Panc1 (cell line): ENCODE measurements around the gene EIF4E2. TPM values are rescaled to one million over a fixed set of nuclear protein-coding genes. Genes with fewer than 3 reads are reported as not detected.

Experiments
- ATAC-seq: fragments of 200-7000 bp; cut with Tn5 transposase; 2 replicates; pipeline ENCODE4 v1.9.1; 2020; ENCODE audit warnings: mild to moderate bottlenecking, moderate library complexity
- BruUV-seq: library from RNA; stranded (reverse); fragments of 400-500 nt; replicated peaks from 2 replicates; lab custom pipeline; 2021; lab: Mats Ljungman, UMichigan
- CTCF ChIA-PET: fragments of 300-600 bp; sonication (Branson Sonifier 250); formaldehyde crosslinking; loops from one replicate; lab custom pipeline; 2022; ENCODE audit warnings: antibody characterized with exemption; lab: Charles Lee
- POLR2A ChIA-PET: fragments of 300-600 bp; sonication (Branson Sonifier 250); formaldehyde crosslinking; loops from one replicate; lab custom pipeline; 2022; ENCODE audit warnings: antibody characterized with exemption; lab: Charles Lee
- DNase-seq: peaks from one replicate; pipeline ENCODE4 v3.0.0-alpha.2; 2010; ENCODE audit warnings: low read depth, low spot score
- H3K27ac ChIP-seq: 2 replicates; pipeline ENCODE4 v1.5.1; 2011; ENCODE audit warnings: mild to moderate bottlenecking, low read length, inconsistent platforms
- H3K27me3 ChIP-seq: fragments of 200-500 bp; sonication (Bioruptor generic); 2 replicates; pipeline ENCODE4 v1.6.0; 2014; ENCODE audit warnings: low read length, inconsistent platforms; ENCODE audit not compliant: control insufficient read depth, insufficient read depth
- H3K36me3 ChIP-seq: fragments of 200-500 bp; sonication (Bioruptor generic); 2 replicates; pipeline ENCODE4 v1.5.1; 2014; ENCODE audit warnings: inconsistent platforms, mild to moderate bottlenecking, low read length, moderate library complexity; ENCODE audit not compliant: control insufficient read depth, insufficient read depth
- H3K4me1 ChIP-seq: 2 replicates; pipeline ENCODE4 v1.5.1; 2011; ENCODE audit warnings: inconsistent platforms, mild to moderate bottlenecking, low read length, moderate library complexity; ENCODE audit not compliant: control insufficient read depth, insufficient read depth
- H3K4me3 ChIP-seq, 2 experiments: 2 replicates each; pipeline ENCODE4 v1.5.1; 2011 to 2012; ENCODE audit warnings: low read depth in 2 of 2, low read length in 2 of 2, mild to moderate bottlenecking in 2 of 2, inconsistent platforms in 1 of 2, moderate library complexity in 1 of 2
- H3K9me3 ChIP-seq: fragments of 200-500 bp; sonication (Bioruptor generic); 2 replicates; pipeline ENCODE4 v1.5.1; 2014; ENCODE audit warnings: low read depth, mild to moderate bottlenecking, inconsistent platforms, low read length, moderate library complexity; ENCODE audit not compliant: control insufficient read depth, insufficient read depth
- CTCF ChIP-seq: fragments of 450-650 bp; IDR thresholded peaks from 2 replicates; pipeline ENCODE4 v1.5.1; 2017; ENCODE audit warnings: mild to moderate bottlenecking
- POLR2AphosphoS5 ChIP-seq: IDR thresholded peaks from 2 replicates; pipeline ENCODE4 v1.6.1; 2012; ENCODE audit warnings: mild to moderate bottlenecking, low read depth, low read length, moderate library complexity
- REST ChIP-seq, 2 experiments: IDR thresholded peaks; 2 replicates each; pipeline ENCODE4 v1.6.1; 2011 to 2012; ENCODE audit warnings: low read depth in 2 of 2, control low read depth in 1 of 2, low read length in 1 of 2, mild to moderate bottlenecking in 1 of 2, moderate library complexity in 1 of 2; ENCODE audit not compliant: insufficient read depth in 1 of 2
- SIN3A ChIP-seq: IDR thresholded peaks from 2 replicates; pipeline ENCODE4 v1.6.1; 2012; ENCODE audit warnings: low read depth, mild to moderate bottlenecking, low read length, moderate library complexity, borderline replicate concordance; ENCODE audit not compliant: insufficient read depth
- TCF7L2 ChIP-seq: IDR thresholded peaks from 2 replicates; pipeline ENCODE4 v1.6.1; 2011; ENCODE audit warnings: mild to moderate bottlenecking, low read depth, low read length, inconsistent platforms
- in situ Hi-C: cut with HindIII; loops from 2 replicates; pipeline ENCODE4 v1.10.0; 2016; ENCODE audit warnings: low sequenced_read_pairs, low pct_unique_long_range_greater_than_20kb
- intact Hi-C: fragments of 100-400 bp; cut with micrococcal nuclease; formaldehyde crosslinking; loops from one replicate; pipeline ENCODE4 v1.10.0; 2022; ENCODE audit not compliant: unreplicated experiment
- total RNA-seq: library from RNA; stranded (reverse); gene quantifications from one replicate; pipeline ENCODE4 v1.2.1, GENCODE V29; 2021; ENCODE audit not compliant: unreplicated experiment

EIF4E2 gene
- total RNA-seq, 1 experiment from 2014 or later: 84.0 TPM

GRCh38 chr2:232529806-232530547, 20.5 kb upstream of the EIF4E2 start:
- in situ Hi-C loops: no loop called here

More at GRCh38 chr2:232529806-232530547, 20.5 kb upstream of the EIF4E2 start:
- Histone ChIP-seq H3K9me3 (no peaks in the 10 kb centered on the region), H3K4me3 (no peak overlapping the region), H3K4me1 (no peaks in the 10 kb centered on the region), H3K36me3 (no peaks in the 10 kb centered on the region), H3K27ac (no peak overlapping the region), H3K27me3 (no peaks in the 10 kb centered on the region)
- ChIA-PET POLR2A (no interaction called here), CTCF (no interaction called here)
- intact Hi-C loops: loop anchor here (10.0 kb wide), 2 partner anchors 185 to 625 kb away; no protein-coding TSS in a partner anchor
- DNase-seq: no peak
- TF ChIP-seq TCF7L2 (no peak), CTCF (no peak), REST (IDR thresholded peaks at IDR 0.05; ENCODE audit: insufficient read depth in 1 of 2, low read depth in 2 of 2, low read length in 1 of 2) (no peak), POLR2AphosphoS5 (no peak), SIN3A (no peak)
- ATAC-seq: no peak
- no TSS peak for BruUV-seq
